ENCODE data around the gene ABHD2.
A peak's percentile ranks its signal among the peaks of the same experiment; 100 is the strongest.
"Not testable (repeated sequence)": the region's sequence is repeated elsewhere in the genome, so short reads cannot be mapped to it uniquely, and the experiment has no call there.

ABHD2 gene

DNA sequence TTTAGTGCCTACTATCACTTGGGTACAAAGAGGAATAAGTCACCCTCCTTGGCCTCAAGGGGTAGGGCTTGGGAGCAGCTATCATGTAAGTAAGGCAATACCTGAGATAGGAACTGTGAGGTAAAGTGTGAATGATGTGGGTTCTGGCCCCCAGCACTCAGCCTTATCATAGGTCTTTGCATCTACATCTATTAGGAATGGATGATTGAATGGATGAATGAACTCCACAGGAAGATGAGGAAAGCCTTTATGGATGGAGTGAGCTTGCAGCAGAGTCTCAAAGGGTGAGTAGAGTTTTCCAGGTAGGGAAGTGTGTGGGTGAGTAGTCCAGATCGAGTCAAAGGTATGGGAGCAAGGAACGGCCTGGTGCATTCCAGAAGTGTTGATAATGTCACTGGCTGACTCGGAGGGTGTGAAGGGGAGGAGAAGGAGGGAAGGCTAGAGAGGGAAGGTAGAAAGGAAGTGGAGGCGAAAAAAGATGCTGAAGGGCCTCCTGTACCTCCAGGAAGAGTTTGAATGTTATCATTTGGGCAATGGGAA lies 13.1 kb upstream of the ABHD2 start:
- no peak for DNase-seq (ENCODE audit: low spot score)

DNA sequence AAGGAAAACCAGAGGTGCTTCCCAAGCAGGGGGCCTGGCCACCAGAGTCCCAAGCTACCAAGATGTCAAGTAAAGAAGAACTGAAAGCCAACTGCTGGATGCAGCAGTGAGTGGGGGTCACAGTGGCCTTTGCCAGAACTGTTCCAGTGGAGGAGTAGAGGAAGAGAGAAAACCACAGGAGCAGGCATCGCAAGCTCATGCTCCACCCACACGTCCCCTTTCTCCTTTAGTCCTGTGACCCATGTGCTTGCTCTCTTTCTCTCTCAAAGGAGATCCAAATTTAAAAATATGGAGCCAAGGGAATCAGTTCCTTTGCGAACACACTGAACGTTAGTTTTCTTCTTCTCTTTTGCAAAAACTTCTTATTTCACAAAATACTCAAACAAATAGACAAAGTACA lies 12.4 kb upstream of the ABHD2 start:
- peak; percentile 39 for DNase-seq (ENCODE audit: low spot score)

DNA sequence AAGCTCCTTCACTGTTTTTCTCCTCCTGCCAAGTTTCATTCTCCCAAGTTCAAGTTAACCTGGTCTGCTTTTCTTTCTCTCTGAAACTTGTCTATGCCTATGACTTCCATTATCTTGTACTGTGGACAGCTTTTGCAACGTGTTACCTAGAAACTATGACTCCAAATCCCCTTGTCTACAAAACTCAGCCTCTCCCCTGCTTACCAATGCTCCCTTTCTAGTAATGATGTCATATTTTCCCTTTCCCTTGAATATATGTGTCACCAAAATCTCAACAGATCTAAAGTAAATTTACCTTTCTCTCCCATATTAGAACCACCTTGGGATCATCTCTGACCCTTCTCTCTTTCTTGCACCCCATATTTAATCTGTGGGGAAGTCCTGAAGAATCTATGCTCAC lies 10.5 kb upstream of the ABHD2 start:
- no peak for DNase-seq (ENCODE audit: low spot score)

DNA sequence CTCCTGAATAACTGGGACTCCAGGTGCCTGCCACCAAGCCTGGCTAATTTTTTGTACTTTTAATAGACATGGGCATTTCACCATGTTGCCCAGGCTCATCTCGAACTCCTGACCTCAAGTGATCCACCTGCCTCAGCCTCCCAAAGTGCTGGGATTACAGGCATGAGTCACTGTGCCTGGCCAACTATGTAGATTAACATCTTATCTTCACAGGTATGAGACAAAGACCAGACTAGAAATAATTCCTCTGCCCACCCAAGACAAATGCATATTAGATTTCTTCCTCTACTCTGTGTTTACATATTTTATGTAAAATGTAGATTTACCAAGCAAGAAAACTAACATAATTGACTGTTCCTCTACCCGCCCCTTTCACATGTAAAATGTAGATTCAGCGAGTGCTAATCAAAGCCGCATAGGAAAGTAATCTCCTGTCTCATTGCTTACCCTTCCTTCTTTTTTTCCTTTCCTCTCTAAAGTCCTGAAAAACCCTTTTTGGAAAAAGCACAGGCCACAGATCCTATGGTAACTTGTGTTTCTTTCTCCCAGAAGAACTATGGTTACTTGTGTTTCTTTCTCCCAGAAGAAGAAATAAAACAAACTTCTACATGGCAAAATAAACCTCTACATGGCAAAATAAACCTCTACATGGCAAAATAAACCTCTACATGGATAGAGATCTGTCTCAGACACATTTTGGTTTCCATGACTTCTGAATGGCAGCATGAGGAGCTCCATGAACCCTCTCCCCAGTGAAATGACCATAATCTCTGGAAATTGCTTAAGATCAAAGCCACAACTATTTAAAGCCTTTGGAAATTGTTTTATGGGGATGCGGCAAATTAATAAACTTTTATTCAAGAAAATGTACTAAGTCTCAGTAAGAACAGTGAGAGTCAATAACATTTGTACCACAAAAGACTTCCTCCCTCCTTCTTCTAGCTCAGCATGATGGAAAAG lies 9.1 kb upstream of the ABHD2 start:
- DNase-seq (ENCODE audit: low spot score) = no peak

- no peak for DNase-seq (ENCODE audit: low spot score)
Measured at GRCh38 chr15:89081878-89082277, 6.4 kb upstream of the ABHD2 start.

DNA sequence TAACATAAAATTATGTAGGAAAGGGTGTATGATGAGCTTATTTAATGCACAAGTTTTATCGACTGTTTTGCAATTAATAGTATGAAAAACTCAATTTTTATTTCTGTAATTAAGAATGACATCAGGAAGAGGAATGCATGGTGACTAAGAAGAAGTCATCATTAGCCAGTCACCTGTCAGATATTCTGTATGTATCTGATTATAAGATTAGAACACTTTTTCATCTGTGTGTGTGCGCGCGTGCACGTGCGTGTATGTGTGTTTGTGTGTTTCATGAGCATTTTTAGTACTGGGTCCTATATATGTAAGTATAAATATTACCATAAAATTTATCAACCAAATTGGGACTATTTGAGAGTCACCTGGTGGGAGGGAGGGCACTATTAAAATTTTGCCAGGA lies 5.0 kb upstream of the ABHD2 start:
- no peak for DNase-seq (ENCODE audit: low spot score)

DNA sequence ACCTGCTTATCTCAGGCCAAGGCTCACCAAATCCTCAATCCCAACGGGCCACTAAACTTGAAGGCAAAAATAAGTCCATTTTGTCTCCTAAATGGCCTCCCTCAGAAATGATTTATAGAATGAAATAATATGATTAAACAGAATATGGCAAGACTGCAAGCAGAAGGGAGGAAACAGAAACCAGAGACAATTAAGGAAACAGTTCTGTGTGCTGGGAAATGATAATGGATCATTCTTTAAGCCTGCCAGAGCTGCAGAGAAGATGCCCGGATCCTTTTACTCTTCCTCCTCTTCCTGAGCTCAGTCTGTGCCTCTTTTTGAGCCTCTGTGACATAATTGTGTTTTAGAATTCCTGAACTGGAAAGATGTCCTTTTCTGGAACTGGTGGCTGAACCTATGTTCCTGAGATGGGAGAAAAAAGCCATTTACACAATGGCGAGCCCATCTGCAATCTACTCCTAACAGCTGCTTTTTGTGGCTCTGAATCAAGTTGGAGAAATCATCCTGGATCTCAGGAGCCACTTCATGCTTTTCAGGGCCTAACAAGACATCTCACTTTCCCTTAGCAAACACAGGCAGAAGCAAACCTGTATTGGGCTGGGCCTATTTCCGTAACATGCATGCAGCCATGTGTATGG lies 2.8 kb upstream of the ABHD2 start:
- no peak for DNase-seq (ENCODE audit: low spot score)

- not testable (repeated sequence) for DNase-seq (ENCODE audit: low spot score)
Measured at GRCh38 chr15:89085933-89086332, 2.3 kb upstream of the ABHD2 start.

- not testable (repeated sequence) for DNase-seq (ENCODE audit: low spot score)
Measured at GRCh38 chr15:89086390-89086789, 1.9 kb upstream of the ABHD2 start.

DNA sequence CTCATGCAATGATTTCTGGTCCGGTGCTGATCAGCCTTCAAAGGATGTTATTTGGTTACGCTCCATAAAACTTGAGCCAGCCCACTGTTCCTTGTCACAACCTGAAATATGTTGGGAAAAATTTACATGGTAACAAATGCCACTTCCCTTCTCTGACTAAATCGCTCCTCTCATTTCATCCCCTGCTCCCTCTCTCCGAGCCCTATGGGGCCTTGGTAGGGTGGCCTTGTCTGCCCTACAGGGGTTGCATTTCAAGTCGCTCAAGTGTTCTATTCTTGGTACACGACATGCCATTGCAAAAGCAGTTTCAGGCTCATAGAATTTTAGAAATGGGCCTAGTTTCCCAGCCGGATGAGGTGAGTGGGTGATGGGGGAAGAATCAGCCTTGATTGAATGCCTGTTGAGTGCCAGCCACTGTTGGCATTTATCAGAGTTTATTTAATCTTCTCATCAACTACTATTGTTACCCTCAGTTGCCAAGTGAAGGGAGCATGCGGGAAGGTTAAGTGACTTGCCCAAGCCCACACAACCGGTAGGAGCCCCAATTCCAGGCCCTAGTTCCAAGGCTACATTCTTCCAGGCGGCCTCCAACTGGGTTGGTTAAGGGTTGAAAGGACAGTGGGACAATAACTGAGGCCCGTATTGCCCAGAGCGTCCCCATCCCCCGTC lies 961 bp upstream of the ABHD2 start:
- DNase-seq (ENCODE audit: low spot score) = no peak

- no peak for DNase-seq (ENCODE audit: low spot score)
Measured at GRCh38 chr15:89088605-89089315, 504 bp downstream of the ABHD2 start.

DNA sequence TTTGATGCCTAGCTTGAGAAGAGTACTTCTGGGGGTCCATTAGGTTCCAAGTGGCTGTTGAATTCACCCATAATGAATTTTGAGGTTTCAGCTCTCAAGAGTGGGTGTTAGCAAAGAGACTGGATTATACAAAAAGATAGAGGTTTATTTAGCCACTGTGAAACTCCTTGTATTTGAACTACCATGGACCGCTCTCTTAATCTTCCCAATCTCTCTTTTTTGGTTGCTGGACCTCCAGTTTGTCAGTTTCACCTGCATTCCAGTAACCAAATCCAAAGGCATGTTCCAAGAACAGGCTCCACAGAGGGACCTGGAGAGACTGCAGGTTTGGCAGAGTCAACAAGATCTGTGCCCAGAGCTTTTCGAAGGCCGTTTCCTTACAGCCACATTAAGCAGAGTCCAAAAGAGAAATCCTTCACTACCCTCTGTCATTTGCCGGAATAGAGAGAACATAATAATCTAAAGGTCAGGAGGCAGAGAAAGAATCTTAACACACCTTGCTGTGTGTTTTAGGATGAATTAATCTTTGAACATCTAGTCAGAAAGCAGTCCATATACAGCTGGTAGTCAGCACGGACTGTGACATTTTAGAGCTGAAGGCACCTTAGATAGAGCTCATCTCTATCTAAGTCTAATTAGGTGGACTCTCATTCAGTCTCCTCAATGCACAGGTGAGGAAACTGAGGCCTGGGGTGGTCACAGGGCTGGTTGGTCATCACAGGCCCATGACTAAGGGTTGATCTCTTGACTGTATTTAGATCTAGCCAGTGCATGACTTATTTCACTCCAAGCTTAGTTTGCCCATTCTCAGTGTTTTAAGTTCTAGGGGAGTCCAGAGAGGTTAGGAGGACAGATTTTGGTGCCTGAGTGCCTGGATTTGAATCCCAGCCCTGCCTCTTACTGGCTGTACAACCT lies 1.3 kb downstream of the ABHD2 start:
- DNase-seq (ENCODE audit: low spot score) = no peak

- DNase-seq (ENCODE audit: low spot score) = peak; percentile 85
Measured at GRCh38 chr15:89090791-89091626, 2.8 kb downstream of the ABHD2 start.

DNA sequence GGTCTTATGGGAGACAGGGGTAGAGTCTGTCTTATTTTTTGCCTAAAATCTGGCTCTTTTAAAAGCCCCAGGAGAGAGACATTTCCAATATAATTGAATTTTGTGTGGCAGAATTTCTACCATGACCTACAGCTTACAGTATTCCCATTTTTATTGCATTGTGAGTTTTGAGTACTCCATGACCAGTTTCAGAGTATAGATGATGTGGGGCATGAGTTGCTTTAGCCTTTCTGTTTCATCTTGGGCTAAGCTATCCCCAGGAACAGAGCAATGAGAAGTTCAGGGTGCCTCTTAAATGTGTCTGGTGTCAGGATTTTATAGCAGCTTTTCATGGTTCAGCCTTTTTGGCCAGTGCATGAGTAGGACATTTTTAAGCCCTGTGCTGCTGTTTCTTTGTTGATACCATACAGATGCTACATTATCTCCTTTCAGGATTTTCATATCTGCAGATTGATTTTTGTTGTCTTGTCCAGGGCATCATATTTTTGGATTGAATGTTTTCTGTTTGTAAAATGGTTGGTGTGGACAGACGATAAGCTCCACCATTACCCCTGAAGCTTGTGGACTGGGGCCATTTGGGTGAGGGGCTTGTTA lies 3.5 kb downstream of the ABHD2 start:
- DNase-seq (ENCODE audit: low spot score) = no peak

GRCh38 chr15:89093509-89093908 lies 5.3 kb downstream of the ABHD2 start:
- no peak for DNase-seq (ENCODE audit: low spot score)

DNA sequence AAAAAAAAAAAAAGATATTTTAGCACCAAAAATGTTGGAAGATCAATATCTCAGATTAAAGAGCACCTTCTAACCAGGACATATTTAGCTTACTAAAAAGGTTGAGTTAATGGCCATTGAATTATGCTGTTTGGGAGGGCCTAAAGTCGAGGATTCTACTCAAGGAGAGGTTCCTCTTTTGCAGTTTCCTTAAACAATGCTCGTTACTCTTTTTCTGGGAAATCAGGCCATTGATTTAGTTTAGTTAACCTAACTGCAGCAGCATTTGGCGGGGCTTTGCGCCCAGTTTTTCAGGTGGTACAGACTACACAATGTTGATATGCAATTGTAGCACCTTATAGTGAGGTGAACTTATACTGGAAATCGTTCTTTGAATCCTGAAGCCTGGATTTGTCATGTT lies 6.8 kb downstream of the ABHD2 start:
- no peak for DNase-seq (ENCODE audit: low spot score)

- DNase-seq (ENCODE audit: low spot score) = no peak
Measured at GRCh38 chr15:89095556-89095955, 7.3 kb downstream of the ABHD2 start.

DNA sequence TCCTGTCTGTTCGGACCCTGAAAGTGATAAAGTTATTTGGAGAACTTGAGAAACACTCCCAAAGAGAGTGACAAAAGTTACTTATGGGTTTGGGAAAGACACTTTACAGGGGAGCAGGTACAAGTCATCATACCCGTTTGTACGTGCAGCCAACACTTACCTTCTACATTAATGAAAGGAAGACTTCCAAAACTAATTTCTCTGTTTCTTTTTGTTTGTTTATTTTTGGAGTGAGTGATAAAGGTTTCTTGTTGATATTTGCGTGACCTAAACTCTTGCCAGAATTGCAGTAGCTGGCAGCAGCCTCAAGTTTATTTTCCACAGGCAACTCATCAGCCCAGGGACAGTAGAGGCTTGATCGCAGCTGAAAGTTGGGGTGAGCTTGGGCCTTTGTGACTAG lies 8.4 kb downstream of the ABHD2 start:
- DNase-seq (ENCODE audit: low spot score) = peak; percentile 73

- no peak for DNase-seq (ENCODE audit: low spot score)
Measured at GRCh38 chr15:89097313-89097712, 9.1 kb downstream of the ABHD2 start.

DNA sequence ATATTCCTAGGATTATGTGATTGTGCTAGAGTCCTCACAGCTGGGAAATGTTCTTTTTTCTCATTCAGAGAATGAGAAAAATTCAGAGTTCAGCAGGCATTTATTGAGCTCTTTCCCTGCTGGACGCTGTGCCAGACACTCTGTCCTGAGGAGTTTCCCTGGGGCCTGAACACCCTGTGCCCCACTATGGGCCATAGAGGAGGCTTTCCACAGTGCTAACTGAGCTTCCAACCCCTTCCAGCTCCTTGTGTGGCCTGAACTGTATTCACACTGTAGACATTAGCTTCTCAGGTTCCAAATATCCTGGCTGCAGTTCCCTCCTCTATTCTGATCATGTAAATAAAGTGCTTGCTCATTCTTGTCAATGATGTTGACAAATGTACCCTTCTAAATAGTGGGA lies 10.0 kb downstream of the ABHD2 start:
- DNase-seq (ENCODE audit: low spot score) = no peak
